22Rv1 (cell line): ENCODE results near the gene STOX1.
A peak's percentile ranks its signal among the peaks of the same experiment; 100 is the strongest.

Experiments
- ZFX ChIP-seq: fragments of 450-650 bp; IDR thresholded peaks from 2 replicates; pipeline ENCODE4 v1.6.1; 2017; ENCODE audit warnings: antibody characterized with exemption, borderline replicate concordance
- TF ChIP-seq, protein P1 (sequence below): fragments of 450-650 bp; IDR thresholded peaks from 2 replicates; pipeline ENCODE4 v1.5.1; 2017; ENCODE audit warnings: mild to moderate bottlenecking

GRCh38 chr10:68826764-68827591 lies at the start of gene STOX1:
- TF ChIP-seq, protein P1, sequence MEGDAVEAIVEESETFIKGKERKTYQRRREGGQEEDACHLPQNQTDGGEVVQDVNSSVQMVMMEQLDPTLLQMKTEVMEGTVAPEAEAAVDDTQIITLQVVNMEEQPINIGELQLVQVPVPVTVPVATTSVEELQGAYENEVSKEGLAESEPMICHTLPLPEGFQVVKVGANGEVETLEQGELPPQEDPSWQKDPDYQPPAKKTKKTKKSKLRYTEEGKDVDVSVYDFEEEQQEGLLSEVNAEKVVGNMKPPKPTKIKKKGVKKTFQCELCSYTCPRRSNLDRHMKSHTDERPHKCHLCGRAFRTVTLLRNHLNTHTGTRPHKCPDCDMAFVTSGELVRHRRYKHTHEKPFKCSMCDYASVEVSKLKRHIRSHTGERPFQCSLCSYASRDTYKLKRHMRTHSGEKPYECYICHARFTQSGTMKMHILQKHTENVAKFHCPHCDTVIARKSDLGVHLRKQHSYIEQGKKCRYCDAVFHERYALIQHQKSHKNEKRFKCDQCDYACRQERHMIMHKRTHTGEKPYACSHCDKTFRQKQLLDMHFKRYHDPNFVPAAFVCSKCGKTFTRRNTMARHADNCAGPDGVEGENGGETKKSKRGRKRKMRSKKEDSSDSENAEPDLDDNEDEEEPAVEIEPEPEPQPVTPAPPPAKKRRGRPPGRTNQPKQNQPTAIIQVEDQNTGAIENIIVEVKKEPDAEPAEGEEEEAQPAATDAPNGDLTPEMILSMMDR: 0 out of 2 replicates have a peak, but pooled peaks have one; percentile 4
- no peak for TF ChIP-seq ZFX
